H1 (cell line): Measurements from ENCODE around the gene TMEM168. TPM values are rescaled to one million over a fixed set of nuclear protein-coding genes. Genes with fewer than 3 reads are reported as not detected.

ENCODE experiments used
- CTCF ChIA-PET: fragments of 300-600 bp; sonication (Branson Sonifier 250); formaldehyde crosslinking; loops from one replicate; lab custom pipeline; 2021; ENCODE audit not compliant: partially characterized antibody; lab: Charles Lee
- POLR2A ChIA-PET: fragments of 300-600 bp; sonication (Branson Sonifier 250); formaldehyde crosslinking; loops from one replicate; lab custom pipeline; 2021; ENCODE audit warnings: inconsistent platforms; ENCODE audit not compliant: partially characterized antibody; lab: Charles Lee
- DNase-seq, 2 experiments: peaks; one replicate each; pipeline versions ENCODE4 v3.0.0 to v3.0.0-alpha.2; 2010 to 2022; ENCODE audit warnings: low spot score in 2 of 2, low read depth in 1 of 2, mixed read lengths in 1 of 2
- FAIRE-seq: peaks from 2 replicates; lab custom pipeline; 2011; peaks lifted over from hg19 to GRCh38; lab: Jason Lieb, UNC
- H2AFZ ChIP-seq: 2 replicates; pipeline ENCODE4 v1.8.1; 2012; ENCODE audit warnings: low read length, inconsistent platforms
- H2AK5ac ChIP-seq: 2 replicates; pipeline ENCODE4 v1.6.1; 2013; ENCODE audit warnings: low read depth, low read length
- H2BK120ac ChIP-seq: replicated peaks from 2 replicates; pipeline ENCODE3; 2013; ENCODE audit warnings: low read depth, low read length, inconsistent platforms
- H2BK12ac ChIP-seq: 2 replicates; pipeline ENCODE4 v1.6.1; 2013; ENCODE audit warnings: low read depth, low read length
- H2BK15ac ChIP-seq: 2 replicates; pipeline ENCODE4 v1.6.1; 2013; ENCODE audit warnings: low read length
- H2BK20ac ChIP-seq: 2 replicates; pipeline ENCODE4 v1.6.1; 2013; ENCODE audit warnings: low read length
- H2BK5ac ChIP-seq: 2 replicates; pipeline ENCODE4 v1.6.1; 2013; ENCODE audit warnings: low read depth, low read length
- H3K14ac ChIP-seq: 2 replicates; pipeline ENCODE4 v1.6.1; 2013; ENCODE audit warnings: inconsistent platforms; ENCODE audit not compliant: insufficient read length
- H3K18ac ChIP-seq: 2 replicates; pipeline ENCODE4 v1.6.1; 2013; ENCODE audit warnings: low read length; ENCODE audit errors: extremely low read depth
- H3K23ac ChIP-seq: 2 replicates; pipeline ENCODE4 v1.6.1; 2013; ENCODE audit warnings: inconsistent platforms; ENCODE audit not compliant: insufficient read length
- H3K23me2 ChIP-seq: 2 replicates; pipeline ENCODE4 v1.6.1; 2013; ENCODE audit warnings: low read depth, low read length
- H3K27ac ChIP-seq: 2 replicates; pipeline ENCODE4 v1.6.1; 2011; ENCODE audit warnings: low read depth, low read length, inconsistent platforms
- H3K27me3 ChIP-seq, 4 experiments: replicated peaks in 1 of 4; 1 replicate in 1 of 4; 2 replicates in 3 of 4; pipeline versions ENCODE4 v1.6.1 to v1.8.1; 2011 to 2013; ENCODE audit warnings: low read length in 3 of 4, mild to moderate bottlenecking in 3 of 4, inconsistent platforms in 2 of 4, mixed read lengths in 2 of 4, moderate library complexity in 1 of 4; ENCODE audit not compliant: control insufficient read depth in 3 of 4, insufficient read depth in 3 of 4; ENCODE audit errors: extremely low read depth in 1 of 4
- H3K36me3 ChIP-seq, 4 experiments: 2 replicates each; pipeline versions ENCODE4 v1.6.1 to v1.8.1; 2011 to 2013; ENCODE audit warnings: mild to moderate bottlenecking in 4 of 4, low read length in 3 of 4, moderate library complexity in 2 of 4, control low read depth in 1 of 4, inconsistent platforms in 1 of 4; ENCODE audit not compliant: insufficient read depth in 4 of 4, control insufficient read depth in 2 of 4
- H3K4ac ChIP-seq: replicated peaks from 2 replicates; pipeline ENCODE3; 2013; ENCODE audit warnings: low read length, low read depth, mixed read lengths, inconsistent platforms; ENCODE audit not compliant: insufficient read length
- H3K4me1 ChIP-seq, 4 experiments: replicated peaks in 1 of 4; 1 replicate in 1 of 4; 2 replicates in 3 of 4; pipeline versions ENCODE4 v1.6.1 to v1.8.1; 2011 to 2013; ENCODE audit warnings: low read length in 3 of 4, inconsistent platforms in 2 of 4, mixed read lengths in 1 of 4; ENCODE audit not compliant: insufficient read depth in 4 of 4, control insufficient read depth in 3 of 4
- H3K4me2 ChIP-seq, 2 experiments: 2 replicates each; pipeline versions ENCODE4 v1.6.1 to v1.8.1; 2011 to 2013; ENCODE audit warnings: low read depth in 2 of 2, low read length in 2 of 2, control low read depth in 1 of 2, inconsistent platforms in 1 of 2, mild to moderate bottlenecking in 1 of 2; ENCODE audit not compliant: insufficient read depth in 1 of 2
- H3K4me3 ChIP-seq, 4 experiments: fragments of 200-600, 300-600 bp in 1 of 4; sonication (generic), shearing (Covaris generic), sonication (Bioruptor Twin) in 1 of 4; 2 replicates each; pipeline versions ENCODE4 v1.5.1 to v1.8.1; 2011 to 2016; ENCODE audit warnings: low read length in 4 of 4, low read depth in 3 of 4, control low read depth in 2 of 4, inconsistent platforms in 2 of 4, mild to moderate bottlenecking in 2 of 4, mixed read lengths in 1 of 4, moderate library complexity in 1 of 4; ENCODE audit not compliant: insufficient read depth in 2 of 4; ENCODE audit errors: extremely low read depth in 1 of 4
- H3K56ac ChIP-seq: replicated peaks from 2 replicates; pipeline ENCODE3; 2013; ENCODE audit warnings: low read depth, mild to moderate bottlenecking, mixed read lengths, low read length, inconsistent platforms; ENCODE audit not compliant: insufficient read length
- H3K79me1 ChIP-seq: 2 replicates; pipeline ENCODE4 v1.6.1; 2013; ENCODE audit warnings: low read depth, low read length, control low read depth
- H3K79me2 ChIP-seq, 2 experiments: 2 replicates each; pipeline versions ENCODE4 v1.6.1 to v1.8.1; 2012 to 2013; ENCODE audit warnings: low read length in 2 of 2, mild to moderate bottlenecking in 2 of 2, inconsistent platforms in 1 of 2; ENCODE audit not compliant: insufficient read depth in 2 of 2, control insufficient read depth in 1 of 2
- H3K9ac ChIP-seq, 4 experiments: replicated peaks in 1 of 4; 1 replicate in 1 of 4; 2 replicates in 3 of 4; pipeline versions ENCODE4 v1.6.1 to v1.8.1; 2011 to 2013; ENCODE audit warnings: low read depth in 3 of 4, low read length in 3 of 4, control low read depth in 2 of 4, mild to moderate bottlenecking in 2 of 4, moderate library complexity in 2 of 4, inconsistent platforms in 1 of 4; ENCODE audit errors: extremely low read depth in 1 of 4
- H3K9me3 ChIP-seq, 2 experiments: 2 replicates each; pipeline versions ENCODE4 v1.6.1 to v1.8.1; 2012 to 2013; ENCODE audit warnings: mild to moderate bottlenecking in 2 of 2, moderate library complexity in 2 of 2, control low read depth in 1 of 2, inconsistent platforms in 1 of 2, low read depth in 1 of 2, low read length in 1 of 2, mixed read lengths in 1 of 2; ENCODE audit not compliant: insufficient read depth in 2 of 2
- H4K20me1 ChIP-seq, 2 experiments: replicated peaks in 1 of 2; 2 replicates each; pipeline versions ENCODE3 to v1.8.1; 2011 to 2013; ENCODE audit warnings: inconsistent platforms in 2 of 2, low read length in 2 of 2, mild to moderate bottlenecking in 1 of 2; ENCODE audit not compliant: insufficient read depth in 2 of 2, control insufficient read depth in 1 of 2
- H4K5ac ChIP-seq: 2 replicates; pipeline ENCODE4 v1.6.1; 2013; ENCODE audit warnings: low read length, low read depth, mixed read lengths, inconsistent platforms; ENCODE audit not compliant: insufficient read length
- H4K8ac ChIP-seq: 2 replicates; pipeline ENCODE4 v1.8.0; 2013; ENCODE audit warnings: mild to moderate bottlenecking, moderate library complexity, low read length, inconsistent platforms; ENCODE audit not compliant: insufficient read depth; ENCODE audit errors: extremely low read depth
- H4K91ac ChIP-seq: replicated peaks from 2 replicates; pipeline ENCODE3; 2013; ENCODE audit warnings: low read length, mixed read lengths, inconsistent platforms; ENCODE audit not compliant: insufficient read length
- ATF2 ChIP-seq: IDR thresholded peaks from 2 replicates; pipeline ENCODE4 v1.6.1; 2012; ENCODE audit warnings: low read length, inconsistent platforms
- CBX5 ChIP-seq: fragments of 300-800, 300-1000 bp; sonication (generic); IDR thresholded peaks from 2 replicates; pipeline ENCODE4 v1.7.1; 2016; ENCODE audit warnings: antibody characterized with exemption, low read length, low read depth
- HDAC2 ChIP-seq, 2 experiments: fragments of 300-600 bp in 1 of 2; sonication (generic) in 1 of 2; IDR thresholded peaks; 2 replicates each; pipeline ENCODE4 v1.6.1; 2011 to 2012; ENCODE audit warnings: low read depth in 2 of 2, low read length in 2 of 2, mild to moderate bottlenecking in 2 of 2, moderate library complexity in 2 of 2, borderline replicate concordance in 1 of 2, inconsistent platforms in 1 of 2
- HDAC6 ChIP-seq: IDR thresholded peaks from one replicate; pipeline ENCODE4 v1.7.1; 2012; ENCODE audit warnings: low read depth, mild to moderate bottlenecking, inconsistent platforms, low read length, moderate library complexity
- JUND ChIP-seq: IDR thresholded peaks from 2 replicates; pipeline ENCODE4 v1.6.1; 2011; ENCODE audit warnings: mild to moderate bottlenecking, improper control_type of control experiment, low read length
- KDM5A ChIP-seq: fragments of 200-600 bp; IDR thresholded peaks from 2 replicates; pipeline ENCODE4 v1.7.1; 2012; ENCODE audit warnings: mild to moderate bottlenecking, low read length, inconsistent platforms, mixed read lengths
- SIX5 ChIP-seq: IDR thresholded peaks from 2 replicates; pipeline ENCODE4 v1.6.1; 2011; ENCODE audit warnings: mild to moderate bottlenecking, low read depth, low read length
- TBP ChIP-seq: IDR thresholded peaks from 2 replicates; pipeline ENCODE4 v1.6.1; 2011; ENCODE audit warnings: low read depth, low read length, improper control_type of control experiment
- USF2 ChIP-seq: IDR thresholded peaks from 2 replicates; pipeline ENCODE4 v1.6.1; 2011; ENCODE audit warnings: low read length, improper control_type of control experiment
- YY1 ChIP-seq: IDR thresholded peaks from 2 replicates; pipeline ENCODE4 v1.6.1; 2011; ENCODE audit warnings: low read depth, mild to moderate bottlenecking, low read length
- WGBS, 2 experiments: shearing (Covaris generic) in 1 of 2; methylation state at CpG; one replicate each; pipeline versions ENCODE4 v1.1.6 to v1.1.7; 2013 to 2015; ENCODE audit warnings: low lambda C conversion rate in 2 of 2, mixed read lengths in 2 of 2, inconsistent platforms in 1 of 2, low coverage in 1 of 2, missing lambda C conversion rate in 1 of 2; ENCODE audit not compliant: insufficient replicate concordance in 2 of 2, insufficient coverage in 1 of 2, insufficient read length in 1 of 2; ENCODE audit errors: extremely low coverage in 1 of 2, missing lambda C conversion rate in 1 of 2; 5-methylcytosine and 5-hydroxymethylcytosine counted together
- polyA plus RNA-seq, 7 experiments: library from polyadenylated mRNA; depleted of rRNA in 3 of 7; stranded (reverse) in 5 of 7; unstranded in 2 of 7; fragments of >200 nt in 5 of 7; fragments of 200-250 nt in 2 of 7; gene quantifications; 1 replicate in 5 of 7; 2 replicates in 1 of 7; 4 replicates in 1 of 7; pipeline versions ENCODE4 v1.2.1 to v1.2.3, GENCODE V29; 2011 to 2013; ENCODE audit warnings: missing spikeins in 2 of 7, mixed read lengths in 2 of 7
- total RNA-seq: library from RNA; stranded (reverse); fragmentation: NEBNext Ultra II Directional; extraction: Animal tissue kit (Norgen Biotek cat#: 25700); gene quantifications from 2 replicates; pipeline ENCODE4 v1.2.1, GENCODE V29; 2021

The TMEM168 gene
- total and polyA plus RNA-seq, 2 of the 8 experiments (the other 6 are each of a cell fraction or from before 2014, with no cell fraction given) = 8.9 to 11.1 TPM

GRCh38 chr7:112781558-112781957 is 8.6 kb downstream of the TMEM168 start:
- no peak overlapping the region for H3K4me3 ChIP-seq
- H2AK5ac ChIP-seq = no peak overlapping the region
- no peak overlapping the region for H4K8ac ChIP-seq
- H3K18ac ChIP-seq = no peak overlapping the region
- H2AFZ ChIP-seq = no peak overlapping the region
- CTCF ChIA-PET = no interaction called here
- no peak overlapping the region for H2BK20ac ChIP-seq
- H2BK12ac ChIP-seq = no peak overlapping the region
- FAIRE-seq = no peak
- no peak overlapping the region for H3K23ac ChIP-seq
- H3K79me2 ChIP-seq = no peaks in the 10 kb centered on the region
- H2BK15ac ChIP-seq = no peak overlapping the region
- H3K9ac ChIP-seq = no peak overlapping the region
- no peak overlapping the region for H3K56ac ChIP-seq
- H4K5ac ChIP-seq = no peak overlapping the region
- H3K14ac ChIP-seq = no peak overlapping the region
- no peak for TF ChIP-seq SIX5
- no peak for TF ChIP-seq ATF2
- no peak for TF ChIP-seq CBX5
- no peak for TF ChIP-seq JUND
- no peak for TF ChIP-seq HDAC6
- no peak for TF ChIP-seq YY1
- TF ChIP-seq TBP = no peak
- no peak for TF ChIP-seq HDAC2 (IDR thresholded peaks at IDR 0.05; ENCODE audit: borderline replicate concordance in 1 of 2, low read depth in 2 of 2, low read length in 2 of 2)
- no peak for TF ChIP-seq KDM5A
- no peak for TF ChIP-seq USF2
- H3K4me1 ChIP-seq = no peaks in the 10 kb centered on the region
- H3K27ac ChIP-seq = no peak overlapping the region
- 91% methylated on average over 3 of the region's 3 CpGs; no CpG with 5 or more reads in 1 of the 2 experiments for WGBS, 2 experiments
- no peak overlapping the region for H3K4me2 ChIP-seq
- DNase-seq = no peak
- no peak overlapping the region for H4K91ac ChIP-seq
- no peaks in the 10 kb centered on the region for H4K20me1 ChIP-seq
- H3K9me3 ChIP-seq = no peaks in the 10 kb centered on the region
- POLR2A ChIA-PET = interaction anchor here (0.8 kb wide), 1 partner anchor 8 kb away, joined by 3 read pairs; the partner anchor contains the start of gene TMEM168
- no peaks in the 10 kb centered on the region for H3K79me1 ChIP-seq
- H3K27me3 ChIP-seq = no peaks in the 10 kb centered on the region
- no peak overlapping the region for H2BK5ac ChIP-seq
- H3K36me3 ChIP-seq = peaks cover 0 to 2% (median 0%) of the 10 kb centered on the region in 4 experiments; a peak in 1 of 8 replicates
- no peaks in the 10 kb centered on the region; the same call in 1 of the 2 replicates for H3K23me2 ChIP-seq
- H2BK120ac ChIP-seq = no peak overlapping the region
- no peak overlapping the region for H3K4ac ChIP-seq
